ENCODE measurements around the gene RPS19.

Gene RPS19

GRCh38 chr19:41879080-41879479 lies 19.0 kb downstream of the RPS19 start:
- no peak for DNase-seq (ENCODE audit: low read depth)

- DNase-seq (ENCODE audit: low read depth), result no peak
Observed at GRCh38 chr19:41879670-41880328, 19.7 kb downstream of the RPS19 start.

- no peak for DNase-seq (ENCODE audit: low read depth)
Observed at GRCh38 chr19:41880329-41880708, 20.3 kb downstream of the RPS19 start.

- DNase-seq (ENCODE audit: low read depth), result peak; percentile 58
Observed at GRCh38 chr19:41882568-41883462, 22.8 kb downstream of the RPS19 start, which contains the start of gene ARHGEF1. Gene ARHGEF1 (plus strand): TSS chr19:41883184. CDS start chr19:41888083, 4,899 bp downstream.

GRCh38 chr19:41883463-41883820 lies 23.4 kb downstream of the RPS19 start:
- no peak for DNase-seq (ENCODE audit: low read depth)

- DNase-seq (ENCODE audit: low read depth), result peak; percentile 93
Observed at GRCh38 chr19:41883821-41884733, 24.0 kb downstream of the RPS19 start.

GRCh38 chr19:41886761-41887710 lies 27.0 kb downstream of the RPS19 start:
- DNase-seq (ENCODE audit: low read depth), result no peak

- peak; percentile 81 for DNase-seq (ENCODE audit: low read depth)
Observed at GRCh38 chr19:41887711-41888382, 27.8 kb downstream of the RPS19 start.

- no peak for DNase-seq (ENCODE audit: low read depth)
Observed at GRCh38 chr19:41888926-41889325, 28.9 kb downstream of the RPS19 start.

- DNase-seq (ENCODE audit: low read depth), result no peak
Observed at GRCh38 chr19:41889896-41890295, 29.8 kb downstream of the RPS19 start.

GRCh38 chr19:41890936-41891335 lies 30.9 kb downstream of the RPS19 start:
- DNase-seq (ENCODE audit: low read depth), result no peak

GRCh38 chr19:41892173-41892902 lies 32.3 kb downstream of the RPS19 start:
- DNase-seq (ENCODE audit: low read depth), result no peak

GRCh38 chr19:41893899-41894298 lies 33.8 kb downstream of the RPS19 start:
- no peak for DNase-seq (ENCODE audit: low read depth)

- no peak for DNase-seq (ENCODE audit: low read depth)
Observed at GRCh38 chr19:41894350-41894749, 34.3 kb downstream of the RPS19 start.

- DNase-seq (ENCODE audit: low read depth), result no peak
Observed at GRCh38 chr19:41895745-41896580, 35.9 kb downstream of the RPS19 start.

- DNase-seq (ENCODE audit: low read depth), result no peak
Observed at GRCh38 chr19:41896581-41896942, 36.5 kb downstream of the RPS19 start.

- DNase-seq (ENCODE audit: low read depth), result no peak
Observed at GRCh38 chr19:41897181-41897580, 37.1 kb downstream of the RPS19 start.

- no peak for DNase-seq (ENCODE audit: low read depth)
Observed at GRCh38 chr19:41897820-41898219, 37.8 kb downstream of the RPS19 start.

GRCh38 chr19:41898235-41898634 lies 38.2 kb downstream of the RPS19 start:
- no peak for DNase-seq (ENCODE audit: low read depth)
